Dedifferentiated amniotic fluid mesenchymal stem cell (primary cell): Measurements from ENCODE around the gene FGD6.
"Not testable (repeated sequence)": the region's sequence is repeated elsewhere in the genome, so short reads cannot be mapped to it uniquely, and the experiment has no call there.

Experiments used
- DNase-seq: peaks from one replicate; pipeline ENCODE4 v3.0.0-alpha.2; 2016; ENCODE audit errors: extremely low spot score

FGD6 gene

GRCh38 chr12:95205016-95205624 is 12.1 kb downstream of the FGD6 start:
- DNase-seq: no peak

GRCh38 chr12:95204141-95204866 is 13.0 kb downstream of the FGD6 start:
- peak; percentile 30 for DNase-seq

GRCh38 chr12:95203487-95204030 is 13.7 kb downstream of the FGD6 start:
- no peak for DNase-seq

GRCh38 chr12:95202691-95203486 is 14.4 kb downstream of the FGD6 start:
- no peak for DNase-seq

GRCh38 chr12:95201056-95201670 is 16.1 kb downstream of the FGD6 start:
- DNase-seq: no peak

GRCh38 chr12:95200128-95200894 is 17.0 kb downstream of the FGD6 start:
- no peak for DNase-seq

GRCh38 chr12:95198914-95199313 is 18.4 kb downstream of the FGD6 start:
- DNase-seq: no peak

- no peak for DNase-seq
These were observed 19.6 kb downstream of the FGD6 start for GRCh38 chr12:95197636-95198035.

- DNase-seq: not testable (repeated sequence)
These were observed 20.2 kb downstream of the FGD6 start for GRCh38 chr12:95196875-95197569.

- no peak for DNase-seq
These were observed 22.1 kb downstream of the FGD6 start for GRCh38 chr12:95195122-95195521.

- no peak for DNase-seq
These were observed 24.1 kb downstream of the FGD6 start for GRCh38 chr12:95193139-95193538.

GRCh38 chr12:95192271-95192670 is 25.0 kb downstream of the FGD6 start:
- no peak for DNase-seq

- DNase-seq: no peak
These were observed 26.1 kb downstream of the FGD6 start for GRCh38 chr12:95191060-95191696.

GRCh38 chr12:95187865-95188415 is 29.3 kb downstream of the FGD6 start:
- no peak for DNase-seq

- no peak for DNase-seq
These were observed 31.4 kb downstream of the FGD6 start for GRCh38 chr12:95185854-95186253.

GRCh38 chr12:95185072-95185471 is 32.2 kb downstream of the FGD6 start:
- DNase-seq: no peak

- DNase-seq: no peak
These were observed 33.1 kb downstream of the FGD6 start for GRCh38 chr12:95184121-95184520.

- peak; percentile 80 for DNase-seq
These were observed 34.3 kb downstream of the FGD6 start for GRCh38 chr12:95182868-95183415.

GRCh38 chr12:95181103-95181502 is 36.2 kb downstream of the FGD6 start:
- no peak for DNase-seq

- no peak for DNase-seq
These were observed 38.3 kb downstream of the FGD6 start for GRCh38 chr12:95179011-95179410.
